HepG2 (cell line): ENCODE results near the gene MEA1. TPM values are rescaled to one million over a fixed set of nuclear protein-coding genes. Genes with fewer than 3 reads are reported as not detected.

Source experiments
- ARNTL ChIP-seq: sonication (generic); formaldehyde crosslinking; IDR thresholded peaks from 2 replicates; pipeline ENCODE4 v1.4.0; 2020; ENCODE audit warnings: mild to moderate bottlenecking, missing genetic modification reagents
- CENPBD1 ChIP-seq: sonication (generic); formaldehyde crosslinking; IDR thresholded peaks from 2 replicates; pipeline ENCODE4 v1.8.0; 2022; ENCODE audit warnings: missing genetic modification reagents, low read depth, mild to moderate bottlenecking, borderline replicate concordance
- CREBL2 ChIP-seq: sonication (generic); formaldehyde crosslinking; IDR thresholded peaks from 2 replicates; pipeline ENCODE4 v1.8.1; 2023; ENCODE audit warnings: missing genetic modification reagents, mild to moderate bottlenecking, borderline replicate concordance
- GABPB1 ChIP-seq: IDR thresholded peaks from 2 replicates; pipeline ENCODE4 v1.6.1; 2016; ENCODE audit warnings: mild to moderate bottlenecking, missing genetic modification reagents, moderate library complexity, missing compliant biosample characterization
- GATAD1 ChIP-seq: IDR thresholded peaks from 2 replicates; pipeline ENCODE4 v1.6.1; 2016; ENCODE audit warnings: missing genetic modification reagents, missing compliant biosample characterization
- HMGA1 ChIP-seq: sonication (generic); formaldehyde crosslinking; conservative IDR thresholded peaks from 2 replicates; pipeline ENCODE4 v1.4.0; 2020; ENCODE audit warnings: missing genetic modification reagents
- HNF4A ChIP-seq: sonication (generic); formaldehyde crosslinking; IDR thresholded peaks from 2 replicates; pipeline ENCODE4 v1.4.0; 2020; ENCODE audit warnings: missing genetic modification reagents
- HOXA5 ChIP-seq: sonication (generic); formaldehyde crosslinking; IDR thresholded peaks from 2 replicates; pipeline ENCODE4 v1.4.0; 2020; ENCODE audit warnings: missing genetic modification reagents
- MATR3 ChIP-seq: sonication (generic); formaldehyde crosslinking; IDR thresholded peaks from 2 replicates; pipeline ENCODE4 v1.4.0; 2020; ENCODE audit warnings: missing genetic modification reagents
- MAX ChIP-seq: IDR thresholded peaks from 2 replicates; pipeline ENCODE4 v1.6.1; 2012; ENCODE audit warnings: inconsistent platforms
- NFATC3 ChIP-seq: sonication (generic); formaldehyde crosslinking; IDR thresholded peaks from 2 replicates; pipeline ENCODE4 v1.5.1; 2020; ENCODE audit warnings: mild to moderate bottlenecking, missing genetic modification reagents
- PITX1 ChIP-seq: sonication (generic); formaldehyde crosslinking; IDR thresholded peaks from 2 replicates; pipeline ENCODE4 v1.5.1; 2020; ENCODE audit warnings: mild to moderate bottlenecking, missing genetic modification reagents
- SATB2 ChIP-seq: sonication (generic); formaldehyde crosslinking; IDR thresholded peaks from 2 replicates; pipeline ENCODE4 v1.5.0; 2020; ENCODE audit warnings: missing genetic modification reagents
- SIN3A ChIP-seq: IDR thresholded peaks from 2 replicates; pipeline ENCODE4 v1.6.1; 2011; ENCODE audit warnings: low read depth, mild to moderate bottlenecking, control low read depth, low read length, borderline replicate concordance
- TARDBP ChIP-seq: sonication (generic); formaldehyde crosslinking; IDR thresholded peaks from 2 replicates; pipeline ENCODE4 v1.8.0; 2022; ENCODE audit warnings: mild to moderate bottlenecking, missing genetic modification reagents
- TOE1 ChIP-seq: sonication (generic); formaldehyde crosslinking; IDR thresholded peaks from 2 replicates; pipeline ENCODE4 v1.4.0; 2020; ENCODE audit warnings: mild to moderate bottlenecking, missing genetic modification reagents
- U2AF1 ChIP-seq: fragments of 200-400 bp; formaldehyde crosslinking; optimal IDR thresholded peaks from 2 replicates; pipeline ENCODE3; 2017; ENCODE audit warnings: mild to moderate bottlenecking, low read depth, low read length
- ZBTB37 ChIP-seq: sonication (generic); formaldehyde crosslinking; IDR thresholded peaks from 2 replicates; pipeline ENCODE4 v1.4.0; 2020; ENCODE audit warnings: mild to moderate bottlenecking, missing genetic modification reagents
- ZNF558 ChIP-seq: sonication (generic); formaldehyde crosslinking; IDR thresholded peaks from 2 replicates; pipeline ENCODE4 v1.9.0; 2022; ENCODE audit warnings: mild to moderate bottlenecking, missing genetic modification reagents, borderline replicate concordance
- ZNF644 ChIP-seq: IDR thresholded peaks from 2 replicates; pipeline ENCODE4 v1.6.1; 2016; ENCODE audit warnings: low read depth
- ZNF720 ChIP-seq: sonication (generic); formaldehyde crosslinking; IDR thresholded peaks from 2 replicates; pipeline ENCODE4 v1.4.0; 2020; ENCODE audit warnings: missing genetic modification reagents
- ZNF775 ChIP-seq: sonication (generic); formaldehyde crosslinking; IDR thresholded peaks from 2 replicates; pipeline ENCODE4 v1.4.0; 2020; ENCODE audit warnings: missing genetic modification reagents, mild to moderate bottlenecking, moderate library complexity, borderline replicate concordance
- ZNF839 ChIP-seq: sonication (generic); formaldehyde crosslinking; IDR thresholded peaks from 2 replicates; pipeline ENCODE4 v1.4.0; 2020; ENCODE audit warnings: missing genetic modification reagents, mild to moderate bottlenecking, borderline replicate concordance
- ZNF841 ChIP-seq: sonication (generic); formaldehyde crosslinking; IDR thresholded peaks from 2 replicates; pipeline ENCODE4 v1.8.1; 2023; ENCODE audit warnings: missing genetic modification reagents, borderline replicate concordance
- ZSCAN20 ChIP-seq: sonication (generic); formaldehyde crosslinking; IDR thresholded peaks from 2 replicates; pipeline ENCODE4 v1.4.0; 2020; ENCODE audit warnings: missing genetic modification reagents, mild to moderate bottlenecking, borderline replicate concordance
- polyA plus RNA-seq, 8 experiments: library from polyadenylated mRNA; depleted of rRNA in 3 of 8; stranded (reverse) in 7 of 8; unstranded in 1 of 8; fragments of >200 nt; fragmentation: Illumina TruSeq in 4 of 8; extraction: Trizol in 4 of 8; gene quantifications; 2 replicates each; pipeline versions ENCODE4 v1.2.1 to v1.2.3, GENCODE V29; 2011 to 2016; ENCODE audit warnings: low read depth in 4 of 8, missing spikeins in 1 of 8, mixed read lengths in 1 of 8; ENCODE audit not compliant: insufficient read depth in 1 of 8
- total RNA-seq, 5 experiments: library from RNA; depleted of rRNA; stranded (reverse); fragments of >200 nt; fragmentation: Illumina TruSeq; extraction: Trizol; gene quantifications; 2 replicates each; pipeline ENCODE4 v1.2.3, GENCODE V29; 2016; ENCODE audit warnings: low read depth in 1 of 5
- TF ChIP-seq, protein P1 (sequence below): sonication (generic); formaldehyde crosslinking; IDR thresholded peaks from 2 replicates; pipeline ENCODE4 v1.5.1; 2020; ENCODE audit warnings: mild to moderate bottlenecking, missing genetic modification reagents, borderline replicate concordance
- TF ChIP-seq, protein P2 (sequence below): sonication (generic); formaldehyde crosslinking; IDR thresholded peaks from 2 replicates; pipeline ENCODE4 v1.5.1; 2020; ENCODE audit warnings: missing genetic modification reagents, mild to moderate bottlenecking, borderline replicate concordance
- TF ChIP-seq, protein P3 (sequence below): IDR thresholded peaks from 2 replicates; pipeline ENCODE4 v1.6.1; 2016; ENCODE audit warnings: low read depth, borderline replicate concordance

Gene MEA1
- total and polyA plus RNA-seq, 2 of the 13 experiments (the other 11 are each of a cell fraction or from before 2014, with no cell fraction given): 75.6 to 86.2 TPM

GRCh38 chr6:42978487-42978838 lies 35.3 kb downstream of the MEA1 start (continued):
- TF ChIP-seq, protein P1, sequence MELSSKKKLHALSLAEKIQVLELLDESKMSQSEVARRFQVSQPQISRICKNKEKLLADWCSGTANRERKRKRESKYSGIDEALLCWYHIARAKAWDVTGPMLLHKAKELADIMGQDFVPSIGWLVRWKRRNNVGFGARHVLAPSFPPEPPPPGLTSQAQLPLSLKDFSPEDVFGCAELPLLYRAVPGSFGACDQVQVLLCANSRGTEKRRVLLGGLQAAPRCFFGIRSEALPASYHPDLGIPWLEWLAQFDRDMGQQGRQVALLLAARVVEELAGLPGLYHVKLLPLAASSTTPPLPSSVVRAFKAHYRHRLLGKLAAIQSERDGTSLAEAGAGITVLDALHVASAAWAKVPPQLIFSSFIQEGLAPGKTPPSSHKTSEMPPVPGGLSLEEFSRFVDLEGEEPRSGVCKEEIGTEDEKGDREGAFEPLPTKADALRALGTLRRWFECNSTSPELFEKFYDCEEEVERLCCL (CRISPR knock-in tag): no peak; the same call in 1 of the 2 replicates
- TF ChIP-seq ZBTB37 (CRISPR knock-in tag): no peak
- TF ChIP-seq ARNTL (CRISPR knock-in tag): no peak
- TF ChIP-seq NFATC3 (CRISPR knock-in tag): no peak
- TF ChIP-seq HOXA5 (CRISPR knock-in tag): no peak
- TF ChIP-seq, protein P2, sequence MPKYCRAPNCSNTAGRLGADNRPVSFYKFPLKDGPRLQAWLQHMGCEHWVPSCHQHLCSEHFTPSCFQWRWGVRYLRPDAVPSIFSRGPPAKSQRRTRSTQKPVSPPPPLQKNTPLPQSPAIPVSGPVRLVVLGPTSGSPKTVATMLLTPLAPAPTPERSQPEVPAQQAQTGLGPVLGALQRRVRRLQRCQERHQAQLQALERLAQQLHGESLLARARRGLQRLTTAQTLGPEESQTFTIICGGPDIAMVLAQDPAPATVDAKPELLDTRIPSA: no peak
- TF ChIP-seq TOE1 (CRISPR knock-in tag): no peak; the same call in 1 of the 2 replicates
- no peak for TF ChIP-seq SATB2
- TF ChIP-seq SIN3A: 0 out of 2 replicates have a peak, but pooled peaks have one; percentile 35
- TF ChIP-seq PITX1: peak; percentile 14; the same call in 1 of the 2 replicates
- TF ChIP-seq MAX: no peak
- no peak for TF ChIP-seq ZNF839 (CRISPR knock-in tag)
- TF ChIP-seq U2AF1: peak; percentile 56
- no peak for TF ChIP-seq HMGA1 (CRISPR knock-in tag)
- TF ChIP-seq ZSCAN20 (CRISPR knock-in tag): peak; percentile 80; the same call in 1 of the 2 replicates
- peak; percentile 92; the same call in 1 of the 2 replicates for TF ChIP-seq ZNF558
- TF ChIP-seq ZNF775: no peak
- TF ChIP-seq TARDBP (CRISPR knock-in tag): no peak; the same call in 1 of the 2 replicates
- TF ChIP-seq CREBL2 (CRISPR knock-in tag): no peak
- TF ChIP-seq ZNF841 (CRISPR knock-in tag): no peak
- no peak for TF ChIP-seq GABPB1 (CRISPR knock-in tag)
- no peak for TF ChIP-seq MATR3
- no peak for TF ChIP-seq ZNF644 (CRISPR knock-in tag)
- no peak for TF ChIP-seq CENPBD1 (CRISPR knock-in tag)
- TF ChIP-seq, protein P3, sequence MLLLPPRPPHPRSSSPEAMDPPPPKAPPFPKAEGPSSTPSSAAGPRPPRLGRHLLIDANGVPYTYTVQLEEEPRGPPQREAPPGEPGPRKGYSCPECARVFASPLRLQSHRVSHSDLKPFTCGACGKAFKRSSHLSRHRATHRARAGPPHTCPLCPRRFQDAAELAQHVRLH (CRISPR knock-in tag): no peak
- TF ChIP-seq HNF4A (CRISPR knock-in tag): no peak
- no peak for TF ChIP-seq GATAD1 (CRISPR knock-in tag)
- no peak for TF ChIP-seq ZNF720 (CRISPR knock-in tag)
